AG04450 (cell line): ENCODE measurements around the gene IL20RB. TPM values are rescaled to one million over a fixed set of nuclear protein-coding genes. Genes with fewer than 3 reads are reported as not detected.

Experiments
- CTCF ChIA-PET: fragments of 300-600, 350-600 bp; formaldehyde crosslinking; extraction: SDS; loops from one replicate; lab custom pipeline; 2022; ENCODE audit warnings: antibody characterized with exemption, inconsistent platforms; lab: Charles Lee
- POLR2A ChIA-PET: fragments of 350-600 bp; formaldehyde crosslinking; extraction: SDS; loops from one replicate; lab custom pipeline; 2021; ENCODE audit warnings: antibody characterized with exemption, inconsistent platforms; lab: Yijun Ruan, JAX
- DNase-seq: peaks from one replicate; pipeline ENCODE4 v3.0.0-alpha.2; 2011; ENCODE audit warnings: low read depth, low spot score
- H3K27ac ChIP-seq: one replicate; pipeline ENCODE4 v1.5.1; 2012; ENCODE audit warnings: low read depth, low read length, control low read depth
- H3K27me3 ChIP-seq: one replicate; pipeline ENCODE4 v1.6.0; 2012; ENCODE audit warnings: low read length; ENCODE audit not compliant: control insufficient read depth, insufficient read depth
- H3K4me3 ChIP-seq: 2 replicates; pipeline ENCODE4 v1.5.1; 2011; ENCODE audit warnings: mild to moderate bottlenecking, low read depth, low read length, control low read depth
- H3K9me3 ChIP-seq: 2 replicates; pipeline ENCODE4 v1.5.1; 2012; ENCODE audit warnings: low read length; ENCODE audit not compliant: control insufficient read depth, insufficient read depth
- CTCF ChIP-seq: IDR thresholded peaks from 2 replicates; pipeline ENCODE4 v1.5.1; 2011; ENCODE audit warnings: low read depth, low read length, control low read depth, inconsistent platforms
- polyA plus RNA-seq: library from polyadenylated mRNA; depleted of rRNA; stranded (reverse); fragments of >200 nt; gene quantifications from 2 replicates; pipeline ENCODE4 v1.2.3, GENCODE V29; 2011

The IL20RB gene
- polyA plus RNA-seq, 1 experiment: 2.1 TPM

- H3K27ac ChIP-seq: no peak overlapping the region
- ChIA-PET CTCF (interaction anchor here (0.7 to 1.6 kb wide), 3 partner anchors 74 to 562 kb away, joined by 6 to 7 read pairs (median 7); partner anchors contain the start of gene STAG1), POLR2A (no interaction called here)
- no peak for TF ChIP-seq CTCF
- no peaks in the 10 kb centered on the region for H3K27me3 ChIP-seq
- DNase-seq: no peak
- H3K4me3 ChIP-seq: no peak overlapping the region
- H3K9me3 ChIP-seq: no peaks in the 10 kb centered on the region
Observed at GRCh38 chr3:136939489-136939888, 18.3 kb upstream of the IL20RB start.

DNA sequence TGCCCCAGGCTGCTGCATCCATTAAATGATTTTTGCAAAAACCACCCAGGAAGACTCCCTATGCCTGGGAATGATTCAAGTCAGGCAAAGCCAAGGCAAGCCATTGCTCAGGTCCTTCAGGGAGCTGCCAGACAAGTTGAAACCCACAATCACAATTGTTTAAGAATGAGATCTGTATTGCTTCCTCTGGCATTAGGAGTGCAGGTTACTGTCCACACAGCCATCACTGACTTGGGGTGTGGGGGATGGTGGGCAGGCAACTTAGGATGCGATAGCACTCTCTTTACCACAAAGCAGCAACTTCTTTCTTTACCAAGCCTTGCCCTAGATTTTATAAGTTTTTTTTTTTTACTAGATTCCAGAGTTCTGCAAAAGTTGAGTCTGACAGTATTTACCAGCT, 15.0 kb upstream of the IL20RB start:
- Histone ChIP-seq H3K9me3 (no peaks in the 10 kb centered on the region), H3K4me3 (no peak overlapping the region), H3K27ac (no peak overlapping the region), H3K27me3 (no peaks in the 10 kb centered on the region)
- no peak for DNase-seq
- ChIA-PET POLR2A (no interaction called here), CTCF (interaction anchor here (1.0 to 1.3 kb wide), 2 partner anchors 71 to 191 kb away, joined by 3 to 6 read pairs; partner anchors contain the start of gene STAG1)
- TF ChIP-seq CTCF: no peak

GRCh38 chr3:136943436-136943835, 14.3 kb upstream of the IL20RB start:
- CTCF ChIA-PET: interaction anchor here (1.0 kb wide), 1 partner anchor 71 kb away, joined by 3 read pairs; no protein-coding TSS in a partner anchor
- no peak for DNase-seq
- Histone ChIP-seq H3K27ac (no peak overlapping the region), H3K4me3 (no peak overlapping the region), H3K9me3 (no peaks in the 10 kb centered on the region), H3K27me3 (no peaks in the 10 kb centered on the region)
- TF ChIP-seq CTCF: no peak
- POLR2A ChIA-PET: no interaction called here

DNA sequence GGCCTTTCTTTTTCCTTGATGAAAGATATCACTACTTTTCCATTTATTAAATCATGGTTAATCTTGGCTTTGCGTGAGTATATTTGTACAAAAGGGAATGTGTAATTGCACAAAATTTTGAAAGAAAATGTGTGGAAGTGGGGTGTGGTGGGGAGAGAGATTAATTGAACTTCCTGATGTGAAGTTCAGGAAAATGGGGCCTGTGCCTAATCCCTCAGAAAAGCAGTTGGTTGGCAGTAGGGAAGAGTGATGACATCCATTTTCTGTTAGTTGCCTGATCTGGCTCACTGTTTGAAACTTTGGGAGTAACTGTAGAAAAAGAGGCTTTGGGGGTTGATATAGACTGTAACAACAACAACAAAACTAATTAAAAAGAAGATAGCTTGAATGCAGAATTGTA, 10.8 kb upstream of the IL20RB start:
- Histone ChIP-seq H3K4me3 (no peak overlapping the region), H3K9me3 (no peaks in the 10 kb centered on the region), H3K27me3 (no peaks in the 10 kb centered on the region), H3K27ac (no peak overlapping the region)
- POLR2A ChIA-PET: no interaction called here
- DNase-seq: no peak
- CTCF ChIA-PET: interaction anchor here (1.4 to 1.6 kb wide), 2 partner anchors 67 to 159 kb away, joined by 3 to 7 read pairs; no protein-coding TSS in a partner anchor
- TF ChIP-seq CTCF: no peak

GRCh38 chr3:136947477-136947876, 10.3 kb upstream of the IL20RB start:
- Histone ChIP-seq H3K4me3 (no peak overlapping the region), H3K27ac (no peak overlapping the region), H3K9me3 (no peaks in the 10 kb centered on the region), H3K27me3 (no peaks in the 10 kb centered on the region)
- ChIA-PET POLR2A (no interaction called here), CTCF (interaction anchor here (0.9 to 1.6 kb wide), 3 partner anchors 66 to 195 kb away, joined by 3 to 7 read pairs (median 3); partner anchors contain the start of gene STAG1)
- no peak for DNase-seq
- TF ChIP-seq CTCF: no peak
